Naive thymus-derived CD4-positive, alpha-beta T cell (primary cell): ENCODE data around the gene BRD4. TPM values are rescaled to one million over a fixed set of nuclear protein-coding genes. Genes with fewer than 3 reads are reported as not detected.

Experiments
- ATAC-seq: fragments of 150-1000 bp; cut with Tn5 transposase; 2 replicates; pipeline ENCODE4 v1.10.0; 2021; ENCODE audit warnings: mild to moderate bottlenecking, moderate library complexity
- CTCF ChIA-PET: fragments of 350-600 bp; sonication (Branson Sonifier 250); formaldehyde crosslinking; loops from one replicate; lab custom pipeline; 2021; ENCODE audit warnings: antibody characterized with exemption; lab: Charles Lee
- POLR2A ChIA-PET: fragments of 350-600 bp; sonication (Branson Sonifier 250); formaldehyde crosslinking; loops from one replicate; lab custom pipeline; 2021; ENCODE audit warnings: antibody characterized with exemption, inconsistent platforms; lab: Charles Lee
- DNase-seq, 9 donors: peaks; one replicate each; pipeline versions ENCODE4 v3.0.0 to v3.0.0-alpha.2; 2020 to 2022; ENCODE audit warnings: mixed read lengths in 1 of 9
- H3K27ac ChIP-seq: one replicate; pipeline ENCODE4 v1.7.0; 2013; ENCODE audit warnings: mild to moderate bottlenecking, low read depth, low read length, moderate library complexity
- H3K27me3 ChIP-seq, 2 donors: one replicate each; pipeline ENCODE4 v1.7.0; 2013; ENCODE audit warnings: low read length in 2 of 2, mild to moderate bottlenecking in 2 of 2, moderate library complexity in 2 of 2; ENCODE audit not compliant: control insufficient read depth in 2 of 2, insufficient read depth in 2 of 2
- H3K36me3 ChIP-seq, 3 experiments: 1 replicate in 2 of 3; 2 replicates in 1 of 3; pipeline ENCODE4 v1.7.0; 2013; ENCODE audit warnings: low read length in 3 of 3, mild to moderate bottlenecking in 3 of 3, moderate library complexity in 1 of 3; ENCODE audit not compliant: insufficient read depth in 3 of 3, control insufficient read depth in 2 of 3
- H3K4me1 ChIP-seq, 2 donors: one replicate each; pipeline ENCODE4 v1.7.0; 2013; ENCODE audit warnings: low read length in 2 of 2, mild to moderate bottlenecking in 2 of 2, moderate library complexity in 1 of 2; ENCODE audit not compliant: control insufficient read depth in 2 of 2, insufficient read depth in 2 of 2
- H3K4me3 ChIP-seq: 2 replicates; pipeline ENCODE4 v1.7.0; 2013; ENCODE audit warnings: mild to moderate bottlenecking, low read length
- H3K9me3 ChIP-seq, 3 experiments: 1 replicate in 2 of 3; 2 replicates in 1 of 3; pipeline ENCODE4 v1.7.0; 2013; ENCODE audit warnings: low read length in 3 of 3; ENCODE audit not compliant: control insufficient read depth in 2 of 3
- H3K27ac Mint-ChIP-seq, 9 donors: one replicate each; pipeline ENCODE4 v1.8.0; 2020 to 2022; ENCODE audit warnings: mixed read lengths in 9 of 9, mild to moderate bottlenecking in 8 of 9, moderate library complexity in 5 of 9, inconsistent platforms in 2 of 9
- H3K27me3 Mint-ChIP-seq, 5 donors: one replicate each; pipeline ENCODE4 v1.8.0; 2021 to 2022; ENCODE audit warnings: mixed read lengths in 5 of 5, mild to moderate bottlenecking in 1 of 5
- H3K36me3 Mint-ChIP-seq, 5 donors: one replicate each; pipeline ENCODE4 v1.8.0; 2020 to 2022; ENCODE audit warnings: mixed read lengths in 5 of 5, mild to moderate bottlenecking in 3 of 5, inconsistent platforms in 1 of 5
- H3K4me1 Mint-ChIP-seq, 7 donors: one replicate each; pipeline ENCODE4 v1.8.0; 2020 to 2022; ENCODE audit warnings: mixed read lengths in 7 of 7, mild to moderate bottlenecking in 3 of 7, inconsistent platforms in 1 of 7
- H3K4me3 Mint-ChIP-seq, 10 donors: one replicate each; pipeline ENCODE4 v1.8.0; 2020 to 2022; ENCODE audit warnings: mild to moderate bottlenecking in 10 of 10, mixed read lengths in 10 of 10, moderate library complexity in 6 of 10, inconsistent platforms in 2 of 10
- H3K9me3 Mint-ChIP-seq, 11 donors: one replicate each; pipeline ENCODE4 v1.8.0; 2020 to 2022; ENCODE audit warnings: mixed read lengths in 11 of 11, mild to moderate bottlenecking in 4 of 11, inconsistent platforms in 1 of 11, moderate library complexity in 1 of 11
- intact Hi-C, 2 donors: fragments of 100-400 bp; cut with micrococcal nuclease; formaldehyde crosslinking; loops; one replicate each; pipeline ENCODE4 v1.15.1; 2023
- polyA plus RNA-seq, 2 donors: library from polyadenylated mRNA; unstranded; fragments of 300-500 nt; fragmentation: Illumina TruSeq; gene quantifications; one replicate each; pipeline ENCODE4 v1.2.3, GENCODE V29; 2021
- total RNA-seq, 6 experiments: library from RNA in 5 of 6; stranded (reverse) in 5 of 6; gene quantifications; 1 replicate in 5 of 6; 2 replicates in 1 of 6; pipeline ENCODE4 v1.2.3 and lab custom pipeline; 2021 to 2026

Gene BRD4
- total and polyA plus RNA-seq, 7 experiments from 2014 or later, result 10.5 to 168 (median 113) TPM

DNA sequence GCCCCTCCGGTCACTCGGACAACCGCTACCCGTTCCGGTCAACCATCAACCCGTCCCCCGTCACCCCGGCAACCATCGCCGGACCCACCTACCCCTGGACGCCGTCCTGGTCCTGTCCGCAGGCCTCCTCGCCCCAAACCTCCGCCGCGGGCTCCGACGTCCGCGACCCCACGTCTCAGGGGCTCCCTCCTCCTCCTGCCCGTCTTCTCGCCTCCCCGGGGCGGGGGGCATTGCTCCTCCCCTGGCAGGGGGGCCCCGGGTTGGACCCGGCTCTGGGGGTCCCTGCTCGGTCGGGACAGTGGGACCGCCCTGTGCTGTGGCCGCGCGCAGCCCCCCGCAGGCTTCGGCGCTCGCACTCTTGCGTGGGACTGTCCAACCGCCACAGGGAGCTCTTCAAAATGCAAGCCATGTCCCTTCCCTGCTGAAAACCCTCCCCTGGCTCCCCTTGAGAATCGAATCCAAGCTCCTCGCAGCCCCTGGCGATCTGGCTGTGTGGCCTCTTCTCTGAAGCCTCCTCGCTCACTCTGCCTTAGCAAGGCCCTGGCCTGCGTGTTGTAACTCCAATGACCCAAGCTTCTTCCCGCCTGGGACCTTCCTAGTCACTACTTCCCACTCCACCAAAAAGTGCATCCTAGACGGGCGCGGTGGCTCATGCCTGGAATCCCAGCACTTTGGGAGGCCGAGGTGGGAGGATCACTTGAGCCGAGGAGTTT is 108.5 kb downstream of the BRD4 start:
- no peak for DNase-seq
- Histone ChIP-seq H3K9me3 (no peaks in the 10 kb centered on the region), H3K36me3 (no peaks in the 10 kb centered on the region), H3K4me1 (peaks cover 0 to 14% of the 10 kb centered on the region in 2 donors), H3K27me3 (peaks cover 3 to 11% of the 10 kb centered on the region in 2 donors), H3K4me3 (peak overlapping the region; percentile 48), H3K27ac (peak overlapping the region; percentile 8)
- POLR2A ChIA-PET, result no interaction called here
- Mint-ChIP-seq H3K4me1 (peaks cover 10 to 22% (median 15%) of the 10 kb centered on the region in 7 donors), H3K4me3 (peak overlapping the region; percentile 67 to 84 (median 81)), H3K36me3 (no peaks in the 10 kb centered on the region), H3K9me3 (no peaks in the 10 kb centered on the region), H3K27ac (peak overlapping the region in 4 of 9 donors; percentile 15 to 67 (median 40)), H3K27me3 (peaks cover 12 to 37% (median 24%) of the 10 kb centered on the region in 5 donors)
- intact Hi-C loops, result loop anchor here in 1 of 2 donors (1.0 to 2.0 kb wide), 3 partner anchors 9 to 155 kb away; partner anchors contain the start of genes AKAP8 and BRD4
- ATAC-seq, result peak; percentile 3
- CTCF ChIA-PET, result interaction anchor here (0.6 kb wide), 1 partner anchor 46 kb away, joined by 3 read pairs; no protein-coding TSS in a partner anchor

DNA sequence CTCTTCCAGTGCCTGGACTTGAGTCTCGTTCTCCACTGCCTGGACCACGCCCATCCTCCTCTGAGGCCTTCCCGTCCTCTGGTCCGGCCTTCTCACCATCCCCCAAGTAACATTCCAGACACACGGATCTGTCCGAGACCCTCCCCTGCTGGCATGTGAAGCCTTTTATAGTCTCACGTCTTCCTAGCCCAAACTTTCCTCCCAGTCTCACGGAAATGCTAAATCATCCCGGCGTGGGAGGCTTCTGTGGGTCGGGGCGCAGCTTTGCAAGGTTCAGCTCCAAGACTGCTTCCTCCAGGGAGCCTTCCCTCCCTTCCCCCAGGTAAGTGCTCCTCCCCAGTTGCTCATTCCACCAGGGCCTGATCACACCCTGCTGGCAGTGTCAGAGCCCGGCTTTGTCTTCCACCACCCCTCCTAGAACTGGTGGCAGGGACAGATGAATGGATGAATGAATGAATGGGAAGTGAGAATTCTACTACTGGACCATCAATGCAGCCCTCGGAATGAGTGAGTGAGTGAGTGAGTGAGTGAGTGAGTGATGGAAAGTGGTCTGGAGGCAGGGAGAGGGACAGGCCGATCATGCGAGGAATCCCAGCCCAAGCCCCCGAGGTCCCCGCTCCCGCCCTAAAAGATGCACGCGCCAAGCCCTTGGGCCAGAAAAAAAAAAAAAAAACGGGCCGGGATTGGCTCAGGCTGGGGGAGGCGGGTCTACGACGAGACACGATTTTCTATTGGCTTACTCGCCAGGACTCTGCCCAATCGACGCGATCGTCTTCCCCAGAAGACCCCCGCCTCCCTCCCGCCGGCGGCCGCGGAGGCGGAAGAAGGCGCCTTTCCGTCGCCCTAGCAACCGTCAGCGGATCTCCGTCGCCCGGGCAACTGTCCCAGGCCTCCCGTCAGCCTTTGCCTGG is 109.3 kb downstream of the BRD4 start:
- CTCF ChIA-PET, result no interaction called here
- peak overlapping the region; percentile 8 for H3K27ac ChIP-seq
- H3K4me1 Mint-ChIP-seq, result peaks cover 10 to 22% (median 15%) of the 10 kb centered on the region in 7 donors
- no peaks in the 10 kb centered on the region for H3K36me3 ChIP-seq
- DNase-seq (peak; percentile 53 to 80 (median 66)), ATAC-seq (peak; percentile 98)
- peak overlapping the region; percentile 67 to 84 (median 81) for H3K4me3 Mint-ChIP-seq
- intact Hi-C loops, result loop anchor here in 1 of 2 donors (1.0 to 2.0 kb wide), 3 partner anchors 10 to 156 kb away; partner anchors contain the start of genes AKAP8 and BRD4
- POLR2A ChIA-PET, result no interaction called here
- peaks cover 12 to 37% (median 24%) of the 10 kb centered on the region in 5 donors for H3K27me3 Mint-ChIP-seq
- H3K4me3 ChIP-seq, result peak overlapping the region; percentile 48
- no peaks in the 10 kb centered on the region for H3K36me3 Mint-ChIP-seq
- no peaks in the 10 kb centered on the region for H3K9me3 ChIP-seq
- H3K4me1 ChIP-seq, result peaks cover 0 to 14% of the 10 kb centered on the region in 2 donors
- H3K27ac Mint-ChIP-seq, result peak overlapping the region in 6 of 9 donors; percentile 13 to 67 (median 24)
- H3K9me3 Mint-ChIP-seq, result no peaks in the 10 kb centered on the region
- peaks cover 3 to 11% of the 10 kb centered on the region in 2 donors for H3K27me3 ChIP-seq

DNA sequence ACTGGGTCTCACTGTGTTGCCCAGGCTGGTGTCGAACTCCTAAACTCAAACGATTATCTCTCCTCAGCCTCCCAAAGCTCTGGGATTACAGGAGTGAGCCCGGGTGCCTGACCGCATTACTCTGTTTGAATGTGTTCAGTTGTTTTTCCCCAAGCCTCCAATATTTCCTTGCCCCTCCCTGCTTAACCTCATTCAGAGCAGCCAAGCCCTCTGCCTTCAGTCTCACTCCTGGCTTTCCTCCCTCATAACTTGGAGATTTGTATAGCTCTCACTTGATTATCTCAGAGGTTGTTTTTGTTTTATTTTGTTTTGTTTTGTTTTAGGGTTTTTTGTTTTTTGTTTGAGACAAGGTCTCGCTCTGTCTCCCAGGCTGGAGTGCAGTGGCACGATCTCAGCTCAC is 111.5 kb downstream of the BRD4 start:
- no peak overlapping the region for H3K27ac Mint-ChIP-seq
- H3K27me3 ChIP-seq, result peaks cover 3 to 11% of the 10 kb centered on the region in 2 donors
- CTCF ChIA-PET, result interaction anchor here (0.6 to 1.0 kb wide), 2 partner anchors 341 to 363 kb away, joined by 3 read pairs; no protein-coding TSS in a partner anchor
- ATAC-seq, result no peak
- peaks cover 10 to 22% (median 15%) of the 10 kb centered on the region in 7 donors for H3K4me1 Mint-ChIP-seq
- DNase-seq, result no peak
- intact Hi-C loops, result no loop called here
- H3K27me3 Mint-ChIP-seq, result peaks cover 11 to 33% (median 17%) of the 10 kb centered on the region in 5 donors
- no peak overlapping the region for H3K4me3 ChIP-seq
- no peaks in the 10 kb centered on the region for H3K9me3 Mint-ChIP-seq
- peak overlapping the region in 1 of 10 donors; percentile 25 for H3K4me3 Mint-ChIP-seq
- peaks cover 0 to 14% of the 10 kb centered on the region in 2 donors for H3K4me1 ChIP-seq
- no peaks in the 10 kb centered on the region for H3K9me3 ChIP-seq
- H3K36me3 ChIP-seq, result no peaks in the 10 kb centered on the region
- POLR2A ChIA-PET, result interaction anchor here (0.6 kb wide), 1 partner anchor 80 kb away, joined by 3 read pairs; no protein-coding TSS in a partner anchor
- no peaks in the 10 kb centered on the region for H3K36me3 Mint-ChIP-seq
- no peak overlapping the region for H3K27ac ChIP-seq

GRCh38 chr19:15218501-15218900 is 113.8 kb downstream of the BRD4 start:
- Histone ChIP-seq H3K4me3 (no peak overlapping the region), H3K9me3 (no peaks in the 10 kb centered on the region), H3K36me3 (no peaks in the 10 kb centered on the region), H3K4me1 (peaks cover 0 to 7% of the 10 kb centered on the region in 2 donors), H3K27ac (no peak overlapping the region), H3K27me3 (peaks cover 0 to 5% of the 10 kb centered on the region in 2 donors)
- H3K4me1 Mint-ChIP-seq, result peaks cover 8 to 12% (median 11%) of the 10 kb centered on the region in 7 donors
- intact Hi-C loops, result no loop called here
- ChIA-PET POLR2A (no interaction called here), CTCF (no interaction called here)
- H3K4me3 Mint-ChIP-seq, result no peak overlapping the region
- no peak for ATAC-seq
- H3K27ac Mint-ChIP-seq, result no peak overlapping the region
- no peak for DNase-seq
- H3K27me3 Mint-ChIP-seq, result peaks cover 11 to 21% (median 12%) of the 10 kb centered on the region in 5 donors
- H3K9me3 Mint-ChIP-seq, result peaks cover 0 to 1% (median 0%) of the 10 kb centered on the region in 11 donors
- no peaks in the 10 kb centered on the region for H3K36me3 Mint-ChIP-seq

GRCh38 chr19:15216363-15216762 is 116.0 kb downstream of the BRD4 start:
- Mint-ChIP-seq H3K4me1 (no peaks in the 10 kb centered on the region), H3K36me3 (no peaks in the 10 kb centered on the region), H3K27ac (no peak overlapping the region), H3K27me3 (peaks cover 0 to 7% (median 0%) of the 10 kb centered on the region in 5 donors), H3K9me3 (peaks cover 0 to 1% (median 0%) of the 10 kb centered on the region in 11 donors), H3K4me3 (no peak overlapping the region)
- H3K36me3 ChIP-seq, result no peaks in the 10 kb centered on the region
- no peak overlapping the region for H3K4me3 ChIP-seq
- H3K27me3 ChIP-seq, result no peaks in the 10 kb centered on the region
- H3K9me3 ChIP-seq, result no peaks in the 10 kb centered on the region
- no peak for DNase-seq
- no peak overlapping the region for H3K27ac ChIP-seq
- no peaks in the 10 kb centered on the region for H3K4me1 ChIP-seq
- CTCF ChIA-PET, result interaction anchor here (0.7 kb wide), 1 partner anchor 322 kb away, joined by 4 read pairs; no protein-coding TSS in a partner anchor
- no peak for ATAC-seq
- POLR2A ChIA-PET, result no interaction called here
- intact Hi-C loops, result no loop called here

DNA sequence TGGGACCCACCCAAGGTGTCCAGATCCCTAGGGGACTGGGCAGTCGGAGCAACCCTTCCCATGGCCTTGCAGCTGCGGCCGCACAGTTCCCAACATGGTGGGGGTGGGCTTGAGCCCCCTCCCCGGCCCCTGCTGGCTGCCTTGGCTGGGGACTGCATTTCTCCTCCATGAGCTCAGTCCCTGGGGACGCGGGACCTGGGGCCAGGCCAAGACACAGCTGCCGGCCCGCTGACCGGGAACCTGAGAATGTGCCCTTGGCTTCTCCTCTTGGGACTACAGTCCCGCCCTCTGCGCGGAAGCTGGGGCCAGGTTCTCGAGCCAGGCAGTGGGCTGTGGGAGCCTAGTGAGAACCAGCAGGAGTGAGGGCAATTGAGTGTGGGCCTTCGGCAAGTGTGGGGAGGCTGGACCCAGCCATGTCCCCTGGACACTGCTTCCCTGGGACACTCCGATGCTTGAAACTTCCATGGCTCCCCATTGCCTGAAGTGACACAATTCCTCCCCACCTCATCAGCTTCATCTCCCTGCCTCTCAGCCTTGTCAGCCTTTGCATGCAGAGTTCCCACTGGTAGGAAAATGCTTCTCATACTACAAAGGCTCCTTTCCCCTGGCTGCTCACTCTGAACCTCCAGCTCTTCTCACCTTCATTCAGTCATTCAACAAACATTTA is 118.5 kb downstream of the BRD4 start:
- Mint-ChIP-seq H3K4me1 (peaks cover 0 to 2% (median 0%) of the 10 kb centered on the region in 7 donors), H3K27ac (no peak overlapping the region)
- CTCF ChIA-PET, result no interaction called here

More for the DNA sequence above, 118.5 kb downstream of the BRD4 start:
- no peak overlapping the region for H3K27ac ChIP-seq
- Mint-ChIP-seq H3K36me3 (no peaks in the 10 kb centered on the region), H3K9me3 (peaks cover 0 to 1% (median 0%) of the 10 kb centered on the region in 11 donors), H3K27me3 (no peaks in the 10 kb centered on the region), H3K4me3 (no peak overlapping the region)
- ATAC-seq (no peak), DNase-seq (no peak)
- no peaks in the 10 kb centered on the region for H3K4me1 ChIP-seq
- no peaks in the 10 kb centered on the region for H3K9me3 ChIP-seq
- intact Hi-C loops, result no loop called here
- H3K36me3 ChIP-seq, result no peaks in the 10 kb centered on the region
- POLR2A ChIA-PET, result no interaction called here
- no peak overlapping the region for H3K4me3 ChIP-seq
- H3K27me3 ChIP-seq, result no peaks in the 10 kb centered on the region
